Endodermal cell (in vitro differentiated cells): ENCODE measurements around the gene CHD9NB. TPM values are rescaled to one million over a fixed set of nuclear protein-coding genes. Genes with fewer than 3 reads are reported as not detected.
A peak's percentile ranks its signal among the peaks of the same experiment; 100 is the strongest.

Source experiments
- DNase-seq: peaks from one replicate; pipeline ENCODE4 v3.0.0-alpha.2; 2017
- H3K27ac ChIP-seq: 2 replicates; pipeline ENCODE4 v1.5.1; 2013; ENCODE audit warnings: mild to moderate bottlenecking, low read depth, low read length, moderate library complexity
- H3K27me3 ChIP-seq: 2 replicates; pipeline ENCODE4 v1.6.1; 2013; ENCODE audit warnings: mild to moderate bottlenecking, low read length, moderate library complexity; ENCODE audit not compliant: insufficient read depth, control insufficient read depth, poor library complexity, severe bottlenecking
- H3K36me3 ChIP-seq: 2 replicates; pipeline ENCODE4 v1.7.0; 2013; ENCODE audit warnings: mild to moderate bottlenecking, low read length, moderate library complexity; ENCODE audit not compliant: control insufficient read depth, insufficient read depth
- H3K4me1 ChIP-seq: one replicate; pipeline ENCODE4 v1.7.0; 2013; ENCODE audit warnings: low read length; ENCODE audit not compliant: control insufficient read depth, insufficient read depth
- H3K4me3 ChIP-seq: 2 replicates; pipeline ENCODE4 v1.5.1; 2013; ENCODE audit warnings: mild to moderate bottlenecking, low read length, moderate library complexity
- H3K9ac ChIP-seq: 2 replicates; pipeline ENCODE4 v1.6.1; 2013; ENCODE audit warnings: mild to moderate bottlenecking, low read length, moderate library complexity; ENCODE audit not compliant: poor library complexity, severe bottlenecking; ENCODE audit errors: extremely low read depth
- H3K9me3 ChIP-seq: 2 replicates; pipeline ENCODE4 v1.6.1; 2013; ENCODE audit warnings: mild to moderate bottlenecking, low read length, moderate library complexity; ENCODE audit not compliant: control insufficient read depth
- H3K27ac Mint-ChIP-seq: 2 replicates; pipeline ENCODE4 v1.8.0; 2020; ENCODE audit warnings: mixed read lengths
- H3K27me3 Mint-ChIP-seq: 2 replicates; pipeline ENCODE4 v1.8.0; 2021; ENCODE audit warnings: mild to moderate bottlenecking, mixed read lengths; ENCODE audit not compliant: insufficient read depth
- H3K36me3 Mint-ChIP-seq: 2 replicates; pipeline ENCODE4 v1.8.0; 2020; ENCODE audit warnings: low read depth, mixed read lengths
- H3K4me1 Mint-ChIP-seq: 2 replicates; pipeline ENCODE4 v1.8.0; 2020; ENCODE audit warnings: mixed read lengths
- H3K4me3 Mint-ChIP-seq: 2 replicates; pipeline ENCODE4 v1.8.0; 2020; ENCODE audit warnings: mild to moderate bottlenecking, moderate library complexity, mixed read lengths
- H3K9me3 Mint-ChIP-seq: 2 replicates; pipeline ENCODE4 v1.8.0; 2020; ENCODE audit warnings: mild to moderate bottlenecking, mixed read lengths
- CTCF ChIP-seq: fragments of 200-600 bp; sonication (generic); conservative IDR thresholded peaks from 2 replicates; pipeline ENCODE4 v1.5.0; 2021; ENCODE audit warnings: antibody characterized with exemption, mild to moderate bottlenecking
- WGBS, 2 experiments: methylation state at CpG; one replicate each; pipeline versions ENCODE4 v1.1.5 to v1.1.7; 2013; ENCODE audit warnings: missing lambda C conversion rate in 2 of 2, mixed read lengths in 1 of 2; ENCODE audit not compliant: insufficient coverage in 1 of 2, insufficient read length in 1 of 2; 5-methylcytosine and 5-hydroxymethylcytosine counted together
- total RNA-seq, 2 donors: library from RNA; stranded (reverse); fragmentation: NEBNext Ultra II Directional in 1 of 2; extraction: Animal tissue kit (Norgen Biotek cat#: 25700) in 1 of 2; gene quantifications; 2 replicates in 1 of 2; 3 replicates in 1 of 2; pipeline ENCODE4 v1.2.1, GENCODE V29; 2021

CHD9NB gene
- total RNA-seq, 2 donors from 2014 or later: 13.1 to 14.9 TPM

GRCh38 chr16:53091466-53092211, 38.9 kb upstream of the CHD9NB start:
- H3K4me1 Mint-ChIP-seq: peaks cover 48% of the 10 kb centered on the region
- DNase-seq: peak; percentile 84

GRCh38 chr16:53090591-53091411, 38.1 kb upstream of the CHD9NB start:
- H3K4me3 ChIP-seq: no peak overlapping the region
- H3K27me3 Mint-ChIP-seq: peaks cover 27% of the 10 kb centered on the region
- H3K36me3 Mint-ChIP-seq: peaks cover 10% of the 10 kb centered on the region
- 56 to 70% methylated on average over 2 to 13 of the region's 13 CpGs for WGBS, 2 experiments
- peak overlapping the region; percentile 62 for H3K27ac Mint-ChIP-seq
- peaks cover 6% of the 10 kb centered on the region for H3K36me3 ChIP-seq
- peaks cover 18% of the 10 kb centered on the region for H3K27me3 ChIP-seq
- no peak for DNase-seq
- H3K9me3 Mint-ChIP-seq: no peaks in the 10 kb centered on the region
- H3K9me3 ChIP-seq: no peaks in the 10 kb centered on the region
- H3K4me1 ChIP-seq: peaks cover 11% of the 10 kb centered on the region
- H3K9ac ChIP-seq: no peak overlapping the region
- H3K27ac ChIP-seq: peak overlapping the region; percentile 89
- peaks cover 54% of the 10 kb centered on the region for H3K4me1 Mint-ChIP-seq
- H3K4me3 Mint-ChIP-seq: no peak overlapping the region
- TF ChIP-seq CTCF: no peak

More at GRCh38 chr16:53091466-53092211, 38.9 kb upstream of the CHD9NB start:
- Histone ChIP-seq H3K36me3 (peaks cover 6% of the 10 kb centered on the region), H3K4me1 (peaks cover 11% of the 10 kb centered on the region), H3K4me3 (no peak overlapping the region), H3K9me3 (no peaks in the 10 kb centered on the region), H3K27ac (peak overlapping the region; percentile 89), H3K9ac (no peak overlapping the region), H3K27me3 (peaks cover 17% of the 10 kb centered on the region)
- Mint-ChIP-seq H3K9me3 (no peaks in the 10 kb centered on the region), H3K27ac (peak overlapping the region; percentile 62), H3K4me3 (no peak overlapping the region), H3K36me3 (peaks cover 14% of the 10 kb centered on the region), H3K27me3 (peaks cover 25% of the 10 kb centered on the region)
- 10 to 68% methylated on average over 3 to 7 of the region's 7 CpGs for WGBS, 2 experiments
- TF ChIP-seq CTCF: no peak

- no peak overlapping the region for H3K4me3 Mint-ChIP-seq
- H3K27ac ChIP-seq: peak overlapping the region; percentile 89
- peaks cover 11% of the 10 kb centered on the region for H3K4me1 ChIP-seq
Measured at GRCh38 chr16:53090286-53090590, 37.5 kb upstream of the CHD9NB start.

More at GRCh38 chr16:53090286-53090590, 37.5 kb upstream of the CHD9NB start:
- H3K27ac Mint-ChIP-seq: no peak overlapping the region
- no peak for TF ChIP-seq CTCF
- Histone ChIP-seq H3K9me3 (no peaks in the 10 kb centered on the region), H3K27me3 (peaks cover 23% of the 10 kb centered on the region), H3K36me3 (peaks cover 6% of the 10 kb centered on the region), H3K9ac (no peak overlapping the region), H3K4me3 (no peak overlapping the region)
- 64 to 71% methylated on average over 2 to 5 of the region's 5 CpGs for WGBS, 2 experiments
- peaks cover 60% of the 10 kb centered on the region for H3K4me1 Mint-ChIP-seq
- peaks cover 9% of the 10 kb centered on the region for H3K36me3 Mint-ChIP-seq
- no peak for DNase-seq
- H3K27me3 Mint-ChIP-seq: peaks cover 32% of the 10 kb centered on the region
- no peaks in the 10 kb centered on the region for H3K9me3 Mint-ChIP-seq
